ENCODE results near the gene OSM.

OSM gene

GRCh38 chr22:30224161-30224857 lies 42.3 kb downstream of the OSM start:
- TF ChIP-seq CTCF (IDR thresholded peaks at IDR 0.05; ENCODE audit: unreplicated experiment in 3 of 3) = no peak
- H3K27me3 Mint-ChIP-seq (ENCODE audit: low read depth) = peaks cover 21% of the 10 kb centered on the region
- H3K4me1 Mint-ChIP-seq = peaks cover 25% of the 10 kb centered on the region
- H3K9me3 Mint-ChIP-seq = no peaks in the 10 kb centered on the region
- H3K36me3 Mint-ChIP-seq (ENCODE audit: low read depth) = peaks cover 3% of the 10 kb centered on the region
- peak overlapping the region in 1 of 3 experiments; percentile 75 for H3K27ac Mint-ChIP-seq
- H3K4me3 Mint-ChIP-seq = no peak overlapping the region

GRCh38 chr22:30223303-30223702 lies 43.3 kb downstream of the OSM start:
- H3K9me3 Mint-ChIP-seq = no peaks in the 10 kb centered on the region

GRCh38 chr22:30222321-30222720 lies 44.3 kb downstream of the OSM start:
- Mint-ChIP-seq H3K4me3 (no peak overlapping the region), H3K4me1 (peaks cover 35% of the 10 kb centered on the region), H3K9me3 (no peaks in the 10 kb centered on the region), H3K27me3 (ENCODE audit: low read depth) (peaks cover 18% of the 10 kb centered on the region), H3K27ac (peak overlapping the region in 2 of 3 experiments; percentile 75 to 87), H3K36me3 (ENCODE audit: low read depth) (peaks cover 3% of the 10 kb centered on the region)
- TF ChIP-seq CTCF (IDR thresholded peaks at IDR 0.05; ENCODE audit: unreplicated experiment in 3 of 3) = no peak

More at GRCh38 chr22:30223303-30223702, 43.3 kb downstream of the OSM start:
- Mint-ChIP-seq H3K36me3 (ENCODE audit: low read depth) (peaks cover 3% of the 10 kb centered on the region), H3K27ac (peak overlapping the region in 2 of 3 experiments; percentile 75 to 87), H3K4me3 (no peak overlapping the region), H3K4me1 (peaks cover 26% of the 10 kb centered on the region), H3K27me3 (ENCODE audit: low read depth) (peaks cover 18% of the 10 kb centered on the region)
- no peak for TF ChIP-seq CTCF (IDR thresholded peaks at IDR 0.05; ENCODE audit: unreplicated experiment in 3 of 3)

- H3K36me3 Mint-ChIP-seq (ENCODE audit: low read depth) = peaks cover 3% of the 10 kb centered on the region
- no peak overlapping the region for H3K27ac Mint-ChIP-seq
- H3K27me3 Mint-ChIP-seq (ENCODE audit: low read depth) = peaks cover 12% of the 10 kb centered on the region
- H3K9me3 Mint-ChIP-seq = no peaks in the 10 kb centered on the region
- TF ChIP-seq CTCF (IDR thresholded peaks at IDR 0.05; ENCODE audit: unreplicated experiment in 3 of 3) = no peak
- H3K4me1 Mint-ChIP-seq = peaks cover 32% of the 10 kb centered on the region
- no peak overlapping the region for H3K4me3 Mint-ChIP-seq
Measured at GRCh38 chr22:30221121-30221992, 45.3 kb downstream of the OSM start.

GRCh38 chr22:30220338-30221012 lies 46.2 kb downstream of the OSM start:
- no peak for TF ChIP-seq CTCF (IDR thresholded peaks at IDR 0.05; ENCODE audit: unreplicated experiment in 3 of 3)
- H3K4me3 Mint-ChIP-seq = no peak overlapping the region
- H3K36me3 Mint-ChIP-seq (ENCODE audit: low read depth) = peaks cover 3% of the 10 kb centered on the region
- H3K27ac Mint-ChIP-seq = peak overlapping the region in 2 of 3 experiments; percentile 43 to 49
- H3K9me3 Mint-ChIP-seq = no peaks in the 10 kb centered on the region
- peaks cover 29% of the 10 kb centered on the region for H3K4me1 Mint-ChIP-seq
- peaks cover 9% of the 10 kb centered on the region for H3K27me3 Mint-ChIP-seq (ENCODE audit: low read depth)
